Placental epithelial cell (primary cell): Measurements from ENCODE around the gene HGF. TPM values are rescaled to one million over a fixed set of nuclear protein-coding genes. Genes with fewer than 3 reads are reported as not detected.

Experiments used
- total RNA-seq: library from RNA; depleted of rRNA; stranded (reverse); fragments of >200 nt; gene quantifications from 2 replicates; pipeline ENCODE4 v1.2.3, GENCODE V29; 2012

HGF gene
- total RNA-seq, result 0.39 and 0.43 TPM in 2 replicates

DNA sequence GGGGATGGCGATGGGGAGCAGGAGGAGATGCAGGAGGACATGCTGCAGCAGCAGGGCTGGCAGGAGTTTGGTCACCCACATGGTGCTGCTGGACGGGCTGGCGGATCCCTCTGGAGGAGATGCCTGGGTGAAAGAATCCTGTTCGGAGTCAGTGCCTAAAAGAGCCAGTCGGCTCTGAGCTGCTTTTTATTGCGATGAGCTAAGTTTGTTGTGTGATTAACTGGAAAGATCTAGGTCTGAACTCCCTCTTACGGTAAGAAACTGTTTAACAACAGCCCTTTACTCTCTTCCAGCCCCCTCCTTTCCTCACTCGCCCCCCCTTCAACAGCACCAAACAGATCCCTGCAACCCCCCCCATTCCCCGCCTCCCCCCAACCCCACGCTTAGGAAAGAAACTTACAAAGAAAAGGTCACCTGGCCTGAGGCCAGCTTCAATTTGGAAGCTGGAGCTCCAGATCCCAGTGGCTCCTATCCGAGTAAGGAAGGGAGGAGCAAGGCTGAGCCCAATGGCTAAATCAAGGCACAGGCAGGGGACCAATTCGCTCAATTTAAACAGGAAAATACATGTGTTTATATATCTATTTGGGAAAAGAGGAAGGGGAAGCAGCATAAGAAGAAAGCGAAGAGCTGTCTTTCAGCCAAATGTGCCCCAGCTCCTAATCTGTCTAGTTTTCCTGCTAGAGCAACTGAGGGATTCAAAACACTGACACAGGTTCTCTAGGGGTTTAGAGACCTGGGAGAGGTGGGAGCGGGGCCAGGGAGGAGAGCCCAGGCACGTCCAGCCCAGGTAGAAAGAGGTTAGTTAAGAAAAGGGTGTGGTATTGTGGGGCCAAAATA, at the start of gene HGF:
TSS of gene HGF (minus strand) at position 157 of the 837 bp plus-strand sequence. CDS start at position 81, 76 bp downstream.

